ENCODE data around the gene SH3D19.

GRCh38 chr4:151207868-151208267 is 117.5 kb downstream of the SH3D19 start:
- no peak for TF ChIP-seq CTCF (conservative IDR thresholded peaks at IDR 0.05)
- no peak for TF ChIP-seq EZH2 (IDR thresholded peaks at IDR 0.05; ENCODE audit: low read depth)

All from PC-9 (cell line).